HCT116 (cell line): ENCODE results near the gene MAP1LC3B. TPM values are rescaled to one million over a fixed set of nuclear protein-coding genes. Genes with fewer than 3 reads are reported as not detected.

Experiments
- ATAC-seq: fragments of 200-7000 bp; cut with Tn5 transposase; 2 replicates; pipeline ENCODE4 v1.9.1; 2020; ENCODE audit warnings: mild to moderate bottlenecking, moderate library complexity
- BruUV-seq: library from RNA; stranded (reverse); fragments of 400-500 nt; replicated peaks from 2 replicates; lab custom pipeline; 2021; lab: Mats Ljungman, UMichigan
- CTCF ChIA-PET: fragments of 300-600 bp; sonication (Branson Sonifier 250); formaldehyde crosslinking; loops from one replicate; lab custom pipeline; 2021; ENCODE audit warnings: antibody characterized with exemption; lab: Charles Lee
- POLR2A ChIA-PET: fragments of 300-600, 350-600 bp; sonication (Branson Sonifier 250); formaldehyde crosslinking; loops from one replicate; lab custom pipeline; 2021; ENCODE audit warnings: antibody characterized with exemption; lab: Charles Lee
- RAD21 ChIA-PET, 2 experiments: fragments of 300-600 bp; sonication (Branson Sonifier 250); formaldehyde crosslinking; loops; one replicate each; lab custom pipeline; 2023; ENCODE audit warnings: low total read pairs in 2 of 2; ENCODE audit not compliant: uncharacterized antibody in 2 of 2, unreplicated experiment in 2 of 2, low non-redundant PET in 1 of 2; lab: Charles Lee
- DNase-seq: peaks from one replicate; pipeline ENCODE4 v3.0.0-alpha.2; 2010; ENCODE audit warnings: low read depth, low spot score
- H2AFZ ChIP-seq: fragments of 200-600 bp; shearing (Covaris generic), sonication (generic); 2 replicates; pipeline ENCODE4 v1.6.1; 2017; ENCODE audit warnings: low read depth, mixed run types, mixed read lengths, antibody characterized with exemption, low read length; ENCODE audit not compliant: poor library complexity, severe bottlenecking
- H3K27ac ChIP-seq: 2 replicates; pipeline ENCODE4 v1.5.1; 2012; ENCODE audit warnings: low read depth, low read length
- H3K27me3 ChIP-seq: fragments of 200-600 bp; sonication (generic); 2 replicates; pipeline ENCODE4 v1.6.1; 2016; ENCODE audit warnings: mixed run types, low read length, mixed read lengths; ENCODE audit not compliant: insufficient read depth
- H3K36me3 ChIP-seq, 2 experiments: fragments of 200-500 bp in 1 of 2; fragments of 200-600 bp in 1 of 2; sonication (Bioruptor generic) in 1 of 2; sonication (generic) in 1 of 2; 2 replicates each; pipeline versions ENCODE4 v1.5.1 to v1.6.1; 2014 to 2016; ENCODE audit warnings: low read length in 2 of 2, inconsistent platforms in 1 of 2, mixed read lengths in 1 of 2, mixed run types in 1 of 2; ENCODE audit not compliant: insufficient read depth in 2 of 2, control insufficient read depth in 1 of 2
- H3K4me1 ChIP-seq, 2 experiments: fragments of 200-600 bp in 1 of 2; sonication (generic) in 1 of 2; 2 replicates each; pipeline versions ENCODE4 v1.5.1 to v1.6.1; 2012 to 2017; ENCODE audit warnings: low read length in 2 of 2, inconsistent platforms in 1 of 2, mild to moderate bottlenecking in 1 of 2, mixed read lengths in 1 of 2, mixed run types in 1 of 2, moderate library complexity in 1 of 2; ENCODE audit not compliant: insufficient read depth in 2 of 2, control insufficient read depth in 1 of 2
- H3K4me2 ChIP-seq: fragments of 200-600 bp; sonication (generic); 2 replicates; pipeline ENCODE4 v1.6.1; 2017; ENCODE audit warnings: mixed run types, low read length, mixed read lengths
- H3K4me3 ChIP-seq, 2 experiments: fragments of 200-600 bp in 1 of 2; sonication (generic) in 1 of 2; replicated peaks in 1 of 2; 2 replicates each; pipeline ENCODE4 v1.5.1; 2011 to 2016; ENCODE audit warnings: low read length in 2 of 2, control low read depth in 1 of 2, low read depth in 1 of 2, mild to moderate bottlenecking in 1 of 2, mixed read lengths in 1 of 2, mixed run types in 1 of 2
- H3K79me2 ChIP-seq: fragments of 200-600 bp; sonication (generic); 2 replicates; pipeline ENCODE4 v1.6.1; 2017; ENCODE audit warnings: mild to moderate bottlenecking, mixed run types, low read length, moderate library complexity, mixed read lengths; ENCODE audit not compliant: insufficient read depth
- H3K9ac ChIP-seq: fragments of 200-600 bp; sonication (generic); 2 replicates; pipeline ENCODE4 v1.6.1; 2016; ENCODE audit warnings: low read length, mixed read lengths
- H3K9me2 ChIP-seq: fragments of 200-600 bp; sonication (generic), shearing (Covaris generic); 2 replicates; pipeline ENCODE4 v1.6.1; 2017; ENCODE audit warnings: mixed run types, mild to moderate bottlenecking, moderate library complexity; ENCODE audit not compliant: insufficient read depth
- H3K9me3 ChIP-seq, 2 experiments: fragments of 200-500 bp in 1 of 2; fragments of 200-600 bp in 1 of 2; sonication (Bioruptor generic) in 1 of 2; sonication (generic) in 1 of 2; 2 replicates each; pipeline ENCODE4 v1.6.1; 2014 to 2017; ENCODE audit warnings: low read length in 2 of 2, mixed read lengths in 2 of 2, inconsistent platforms in 1 of 2, low read depth in 1 of 2, mild to moderate bottlenecking in 1 of 2, mixed run types in 1 of 2, moderate library complexity in 1 of 2; ENCODE audit not compliant: control insufficient read depth in 1 of 2, insufficient read depth in 1 of 2
- H4K20me1 ChIP-seq: fragments of 200-600 bp; sonication (generic), shearing (Covaris generic); 2 replicates; pipeline ENCODE4 v1.6.1; 2017; ENCODE audit warnings: mixed run types, mild to moderate bottlenecking, moderate library complexity; ENCODE audit not compliant: insufficient read depth
- CBX3 ChIP-seq: IDR thresholded peaks from 2 replicates; pipeline ENCODE4 v1.6.1; 2012; ENCODE audit warnings: low read depth
- CTCF ChIP-seq, 3 experiments: fragments of 200-600 bp in 1 of 3; sonication (generic) in 1 of 3; IDR thresholded peaks in 2 of 3; conservative IDR thresholded peaks in 1 of 3; 2 replicates each; pipeline ENCODE4 v1.5.1; 2012 to 2017; ENCODE audit warnings: low read depth in 2 of 3, low read length in 2 of 3, antibody characterized with exemption in 1 of 3, borderline replicate concordance in 1 of 3, control low read depth in 1 of 3, mild to moderate bottlenecking in 1 of 3, mixed read lengths in 1 of 3, mixed run types in 1 of 3, moderate library complexity in 1 of 3; ENCODE audit not compliant: insufficient read depth in 1 of 3
- EGR1 ChIP-seq: IDR thresholded peaks from 2 replicates; pipeline ENCODE4 v1.6.1; 2012; ENCODE audit warnings: low read depth
- ELF1 ChIP-seq: IDR thresholded peaks from 2 replicates; pipeline ENCODE4 v1.6.1; 2012; ENCODE audit warnings: low read depth, borderline replicate concordance
- EZH2 ChIP-seq: fragments of 200-600 bp; sonication (generic); IDR thresholded peaks from 2 replicates; pipeline ENCODE4 v1.6.1; 2017; ENCODE audit warnings: antibody characterized with exemption, mixed run types
- FOSL1 ChIP-seq: IDR thresholded peaks from 2 replicates; pipeline ENCODE4 v1.6.1; 2012; ENCODE audit warnings: low read depth
- JUND ChIP-seq: IDR thresholded peaks from 2 replicates; pipeline ENCODE4 v1.6.1; 2012
- POLR2A ChIP-seq: IDR thresholded peaks from 2 replicates; pipeline ENCODE4 v1.7.0; 2011; ENCODE audit warnings: borderline replicate concordance; ENCODE audit not compliant: insufficient read depth, insufficient read length; ENCODE audit errors: extremely low read depth
- POLR2AphosphoS5 ChIP-seq: IDR thresholded peaks from 2 replicates; pipeline ENCODE4 v1.6.1; 2011; ENCODE audit warnings: mild to moderate bottlenecking, low read depth, low read length, moderate library complexity
- SIN3A ChIP-seq: IDR thresholded peaks from 2 replicates; pipeline ENCODE4 v1.6.1; 2012; ENCODE audit warnings: low read depth
- SP1 ChIP-seq: IDR thresholded peaks from 2 replicates; pipeline ENCODE4 v1.6.1; 2012; ENCODE audit warnings: low read depth
- SRF ChIP-seq: IDR thresholded peaks from 2 replicates; pipeline ENCODE4 v1.6.1; 2012; ENCODE audit warnings: low read depth
- ZFX ChIP-seq: fragments of 450-650 bp; IDR thresholded peaks from 2 replicates; pipeline ENCODE4 v1.6.1; 2017
- ZNF274 ChIP-seq: fragments of 200-500 bp; sonication (Bioruptor generic); IDR thresholded peaks from 2 replicates; pipeline ENCODE4 v1.6.1; 2014; ENCODE audit warnings: mild to moderate bottlenecking, low read depth, low read length, inconsistent platforms
- intact Hi-C: fragments of 100-400 bp; cut with micrococcal nuclease; formaldehyde crosslinking; loops from 2 replicates; pipeline ENCODE4 v1.10.0; 2022
- total RNA-seq: library from RNA; stranded (reverse); gene quantifications from one replicate; pipeline ENCODE4 v1.2.1, GENCODE V29; 2021; ENCODE audit not compliant: unreplicated experiment
- TF ChIP-seq, protein P1 (sequence below): IDR thresholded peaks from 2 replicates; pipeline ENCODE4 v1.6.1; 2011; ENCODE audit warnings: mild to moderate bottlenecking, low read length, moderate library complexity; ENCODE audit not compliant: insufficient replicate concordance; ENCODE audit errors: extremely low read depth

Gene MAP1LC3B
- total RNA-seq, 1 experiment from 2014 or later: 93.8 TPM

DNA sequence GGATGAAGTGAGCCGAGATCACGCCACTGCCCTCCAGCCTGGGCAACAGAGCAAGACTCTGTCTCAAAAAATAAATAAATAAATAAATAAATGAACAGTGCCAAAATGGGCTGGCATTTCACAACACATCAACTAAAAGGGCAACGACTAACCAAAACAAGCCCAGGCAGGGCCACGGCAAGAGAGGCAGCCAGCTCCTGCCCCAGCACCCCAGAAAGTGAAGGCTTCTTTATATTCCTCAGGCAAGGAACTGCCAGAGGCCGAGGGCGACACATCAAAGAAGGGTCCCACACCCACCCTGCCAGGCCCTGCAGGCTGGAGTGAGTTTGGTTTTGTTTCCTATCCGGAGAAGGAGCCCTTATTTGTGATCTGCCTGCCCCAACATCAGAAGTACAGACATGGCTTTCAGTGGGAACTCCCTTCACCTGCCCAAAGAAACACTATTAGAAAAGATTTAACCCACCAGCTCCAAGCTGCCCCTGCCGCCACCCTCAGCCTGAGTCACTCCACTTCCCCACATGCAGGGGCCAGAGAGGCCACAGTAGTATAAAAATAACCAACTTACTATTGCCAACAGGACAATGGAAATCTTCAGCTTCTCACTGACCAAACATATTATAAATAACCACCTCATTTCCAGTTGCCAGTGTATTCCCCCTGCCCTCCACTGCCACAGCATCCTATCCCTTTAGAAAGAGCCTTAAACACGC, 16.6 kb upstream of the MAP1LC3B start:
- no TSS peak for BruUV-seq
- peaks cover 14 to 18% of the 10 kb centered on the region in 2 experiments for H3K4me1 ChIP-seq
- no peak for DNase-seq
- TF ChIP-seq, protein P1, sequence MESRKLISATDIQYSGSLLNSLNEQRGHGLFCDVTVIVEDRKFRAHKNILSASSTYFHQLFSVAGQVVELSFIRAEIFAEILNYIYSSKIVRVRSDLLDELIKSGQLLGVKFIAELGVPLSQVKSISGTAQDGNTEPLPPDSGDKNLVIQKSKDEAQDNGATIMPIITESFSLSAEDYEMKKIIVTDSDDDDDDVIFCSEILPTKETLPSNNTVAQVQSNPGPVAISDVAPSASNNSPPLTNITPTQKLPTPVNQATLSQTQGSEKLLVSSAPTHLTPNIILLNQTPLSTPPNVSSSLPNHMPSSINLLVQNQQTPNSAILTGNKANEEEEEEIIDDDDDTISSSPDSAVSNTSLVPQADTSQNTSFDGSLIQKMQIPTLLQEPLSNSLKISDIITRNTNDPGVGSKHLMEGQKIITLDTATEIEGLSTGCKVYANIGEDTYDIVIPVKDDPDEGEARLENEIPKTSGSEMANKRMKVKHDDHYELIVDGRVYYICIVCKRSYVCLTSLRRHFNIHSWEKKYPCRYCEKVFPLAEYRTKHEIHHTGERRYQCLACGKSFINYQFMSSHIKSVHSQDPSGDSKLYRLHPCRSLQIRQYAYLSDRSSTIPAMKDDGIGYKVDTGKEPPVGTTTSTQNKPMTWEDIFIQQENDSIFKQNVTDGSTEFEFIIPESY: no peak
- TF ChIP-seq POLR2A (no peak), SRF (no peak), EGR1 (no peak), JUND (no peak), CTCF (IDR thresholded peaks at IDR 0.05 in 2 of 3, conservative IDR thresholded peaks at IDR 0.05 in 1 of 3; ENCODE audit: borderline replicate concordance in 1 of 3, insufficient read depth in 1 of 3, low read depth in 2 of 3, low read length in 2 of 3) (no peak), SIN3A (no peak), ZNF274 (no peak), ELF1 (no peak), CBX3 (no peak), POLR2AphosphoS5 (no peak), SP1 (no peak), FOSL1 (no peak), EZH2 (no peak), ZFX (no peak)
- ATAC-seq: peak; percentile 34; the same call in 1 of the 2 replicates
- ChIA-PET POLR2A (no interaction called here), CTCF (no interaction called here), RAD21 (no interaction called here)
- no peak overlapping the region for H3K4me3 ChIP-seq
- peak overlapping the region; percentile 5; the same call in 1 of the 2 replicates for H3K4me2 ChIP-seq
- no peaks in the 10 kb centered on the region for H3K27me3 ChIP-seq
- 0 out of 4 replicates have a peak, but pooled peaks cover 0 to 3% of the 10 kb centered on the region in 2 experiments for H3K36me3 ChIP-seq
- H3K9ac ChIP-seq: no peak overlapping the region
- intact Hi-C loops: no loop called here
- peaks cover 96% of the 10 kb centered on the region for H3K79me2 ChIP-seq
- peaks cover 3% of the 10 kb centered on the region; the same call in 1 of the 2 replicates for H4K20me1 ChIP-seq
- H3K27ac ChIP-seq: no peak overlapping the region
- H3K9me2 ChIP-seq: no peaks in the 10 kb centered on the region
- H3K9me3 ChIP-seq: no peaks in the 10 kb centered on the region
- H2AFZ ChIP-seq: no peak overlapping the region
